ENCODE measurements around the gene UNC13B.

The UNC13B gene

DNA sequence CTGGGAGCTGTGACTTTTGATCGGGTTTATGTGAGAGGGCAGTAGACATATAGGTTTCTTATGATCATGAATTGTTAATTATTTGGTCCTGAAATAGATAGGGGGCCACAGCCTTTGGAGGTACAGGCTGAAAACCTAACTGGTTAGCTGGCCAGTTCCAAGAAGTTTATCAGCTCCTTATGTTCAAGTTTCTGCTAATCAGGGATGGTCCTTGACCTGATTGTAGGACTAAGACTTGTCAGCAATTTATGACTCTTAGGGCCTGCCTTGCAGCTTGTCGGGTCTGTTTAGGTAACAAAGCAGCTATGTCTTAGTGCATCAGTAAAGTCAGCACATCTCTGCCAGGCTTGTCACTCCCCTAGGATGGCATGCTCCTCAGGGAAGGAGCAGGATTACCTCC is 176.3 kb downstream of the UNC13B start:
- TF ChIP-seq, protein P1, sequence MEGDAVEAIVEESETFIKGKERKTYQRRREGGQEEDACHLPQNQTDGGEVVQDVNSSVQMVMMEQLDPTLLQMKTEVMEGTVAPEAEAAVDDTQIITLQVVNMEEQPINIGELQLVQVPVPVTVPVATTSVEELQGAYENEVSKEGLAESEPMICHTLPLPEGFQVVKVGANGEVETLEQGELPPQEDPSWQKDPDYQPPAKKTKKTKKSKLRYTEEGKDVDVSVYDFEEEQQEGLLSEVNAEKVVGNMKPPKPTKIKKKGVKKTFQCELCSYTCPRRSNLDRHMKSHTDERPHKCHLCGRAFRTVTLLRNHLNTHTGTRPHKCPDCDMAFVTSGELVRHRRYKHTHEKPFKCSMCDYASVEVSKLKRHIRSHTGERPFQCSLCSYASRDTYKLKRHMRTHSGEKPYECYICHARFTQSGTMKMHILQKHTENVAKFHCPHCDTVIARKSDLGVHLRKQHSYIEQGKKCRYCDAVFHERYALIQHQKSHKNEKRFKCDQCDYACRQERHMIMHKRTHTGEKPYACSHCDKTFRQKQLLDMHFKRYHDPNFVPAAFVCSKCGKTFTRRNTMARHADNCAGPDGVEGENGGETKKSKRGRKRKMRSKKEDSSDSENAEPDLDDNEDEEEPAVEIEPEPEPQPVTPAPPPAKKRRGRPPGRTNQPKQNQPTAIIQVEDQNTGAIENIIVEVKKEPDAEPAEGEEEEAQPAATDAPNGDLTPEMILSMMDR (IDR thresholded peaks at IDR 0.05; ENCODE audit: low read length): no peak
- no peak for TF ChIP-seq EZH2 (IDR thresholded peaks at IDR 0.05; ENCODE audit: borderline replicate concordance, low read length)
- Histone ChIP-seq H3K4me3 (ENCODE audit: low read depth, low read length, poor library complexity, severe bottlenecking) (no peak overlapping the region), H3K4me2 (ENCODE audit: low read length) (no peak overlapping the region)

DNA sequence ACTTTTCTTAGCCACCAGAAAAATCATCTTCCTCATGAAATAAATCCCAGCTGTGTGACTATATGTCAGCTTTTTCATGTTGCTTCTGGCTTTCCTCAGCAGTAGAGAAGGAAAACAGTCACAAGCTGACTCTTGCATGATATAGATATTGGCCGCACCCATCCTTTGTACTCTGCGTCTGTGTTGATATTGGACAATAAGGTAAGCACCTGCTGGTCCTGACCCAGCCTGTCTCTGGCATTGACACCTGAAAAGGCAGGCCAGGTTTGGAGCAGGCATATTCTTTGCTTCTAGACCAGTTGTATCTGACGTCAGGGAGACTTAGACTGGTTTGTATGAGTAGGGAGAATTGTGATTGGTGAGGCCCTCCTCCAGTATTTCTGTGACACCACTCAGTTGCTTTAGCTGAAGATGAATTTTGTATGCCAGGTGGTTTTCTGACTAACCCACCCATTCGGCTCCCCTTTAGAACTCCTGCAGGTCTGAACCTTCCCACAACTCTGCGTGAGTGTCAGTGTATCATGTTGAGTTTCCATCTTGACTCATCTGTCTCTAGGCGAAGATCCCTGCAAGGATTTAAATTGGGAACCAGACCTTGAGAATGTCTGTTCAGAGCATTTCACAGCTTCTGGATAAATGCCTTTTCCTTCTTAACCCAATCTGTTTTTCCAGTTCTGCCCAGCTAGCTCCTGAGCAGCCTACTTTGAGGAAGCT is 176.9 kb downstream of the UNC13B start:
- no peaks in the 10 kb centered on the region for H3K9me2 ChIP-seq (ENCODE audit: low read depth, low read length)
- no peak for TF ChIP-seq EZH2 (IDR thresholded peaks at IDR 0.05; ENCODE audit: borderline replicate concordance, low read length)
- TF ChIP-seq, protein P1 (IDR thresholded peaks at IDR 0.05; ENCODE audit: low read length): no peak
- H3K36me3 ChIP-seq (ENCODE audit: insufficient read depth, low read length): no peaks in the 10 kb centered on the region
- H3K79me2 ChIP-seq (ENCODE audit: insufficient read depth, low read length): no peaks in the 10 kb centered on the region
- H3K27me3 ChIP-seq (ENCODE audit: insufficient read depth, low read length): no peaks in the 10 kb centered on the region
- H2AFZ ChIP-seq (ENCODE audit: low read length): no peak overlapping the region
- no peak overlapping the region for H3K9ac ChIP-seq (ENCODE audit: low read length)
- H3F3A ChIP-seq (ENCODE audit: insufficient read depth, low read length): no peaks in the 10 kb centered on the region
- no peaks in the 10 kb centered on the region for H4K20me1 ChIP-seq (ENCODE audit: insufficient read depth, low read length)
- no peak overlapping the region for H3K27ac ChIP-seq (ENCODE audit: low read depth, low read length, poor library complexity, severe bottlenecking)
- no peak overlapping the region for H3K4me2 ChIP-seq (ENCODE audit: low read length)
- H3K4me3 ChIP-seq (ENCODE audit: low read depth, low read length, poor library complexity, severe bottlenecking): no peak overlapping the region
- no peaks in the 10 kb centered on the region for H3K9me3 ChIP-seq (ENCODE audit: low read length)
- no peaks in the 10 kb centered on the region for H3K4me1 ChIP-seq (ENCODE audit: insufficient read depth, low read length, severe bottlenecking)

More for the DNA sequence above, 176.3 kb downstream of the UNC13B start:
- no peaks in the 10 kb centered on the region for H4K20me1 ChIP-seq (ENCODE audit: insufficient read depth, low read length)
- H3F3A ChIP-seq (ENCODE audit: insufficient read depth, low read length): no peaks in the 10 kb centered on the region
- no peaks in the 10 kb centered on the region for H3K27me3 ChIP-seq (ENCODE audit: insufficient read depth, low read length)
- no peak overlapping the region for H2AFZ ChIP-seq (ENCODE audit: low read length)
- no peaks in the 10 kb centered on the region for H3K36me3 ChIP-seq (ENCODE audit: insufficient read depth, low read length)
- no peak overlapping the region for H3K27ac ChIP-seq (ENCODE audit: low read depth, low read length, poor library complexity, severe bottlenecking)
- H3K9me2 ChIP-seq (ENCODE audit: low read depth, low read length): no peaks in the 10 kb centered on the region
- no peaks in the 10 kb centered on the region for H3K9me3 ChIP-seq (ENCODE audit: low read length)
- H3K4me1 ChIP-seq (ENCODE audit: insufficient read depth, low read length, severe bottlenecking): no peaks in the 10 kb centered on the region
- H3K79me2 ChIP-seq (ENCODE audit: insufficient read depth, low read length): no peaks in the 10 kb centered on the region
- H3K9ac ChIP-seq (ENCODE audit: low read length): no peak overlapping the region

DNA sequence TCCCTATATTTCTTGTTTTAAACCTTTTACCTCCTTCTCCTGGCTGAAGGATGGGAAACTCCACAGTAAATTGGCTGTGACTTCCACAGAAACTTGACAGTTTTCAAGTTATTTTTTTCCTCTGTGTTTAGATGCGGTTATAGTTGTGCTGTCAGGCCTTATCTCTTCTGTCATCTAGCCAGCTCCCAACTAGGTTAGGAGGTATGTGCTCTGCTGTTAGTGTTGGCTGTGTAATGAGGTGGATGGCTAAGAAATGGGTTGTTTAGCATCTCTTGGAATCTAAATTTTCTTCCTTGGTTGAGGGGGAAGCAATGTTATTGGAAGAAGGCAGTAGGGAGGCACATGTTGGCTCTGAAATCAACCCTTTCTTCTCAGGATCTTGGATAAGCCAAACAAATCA is 178.2 kb downstream of the UNC13B start:
- Histone ChIP-seq H3K9ac (ENCODE audit: low read length) (no peak overlapping the region), H3K36me3 (ENCODE audit: insufficient read depth, low read length) (no peaks in the 10 kb centered on the region), H3K27ac (ENCODE audit: low read depth, low read length, poor library complexity, severe bottlenecking) (no peak overlapping the region), H3K4me1 (ENCODE audit: insufficient read depth, low read length, severe bottlenecking) (no peaks in the 10 kb centered on the region), H3K4me3 (ENCODE audit: low read depth, low read length, poor library complexity, severe bottlenecking) (no peak overlapping the region), H3K9me2 (ENCODE audit: low read depth, low read length) (no peaks in the 10 kb centered on the region), H2AFZ (ENCODE audit: low read length) (no peak overlapping the region), H3K9me3 (ENCODE audit: low read length) (no peaks in the 10 kb centered on the region), H3K79me2 (ENCODE audit: insufficient read depth, low read length) (no peaks in the 10 kb centered on the region), H3F3A (ENCODE audit: insufficient read depth, low read length) (no peaks in the 10 kb centered on the region), H3K27me3 (ENCODE audit: insufficient read depth, low read length) (no peaks in the 10 kb centered on the region), H3K4me2 (ENCODE audit: low read length) (no peak overlapping the region), H4K20me1 (ENCODE audit: insufficient read depth, low read length) (no peaks in the 10 kb centered on the region)
- TF ChIP-seq, protein P1 (IDR thresholded peaks at IDR 0.05; ENCODE audit: low read length): no peak
- no peak for TF ChIP-seq EZH2 (IDR thresholded peaks at IDR 0.05; ENCODE audit: borderline replicate concordance, low read length)

Measured in OCI-LY1 (cell line).